GM13976 (cell line): ENCODE results near the gene PIH1D2.
"Not testable (repeated sequence)": the region's sequence is repeated elsewhere in the genome, so short reads cannot be mapped to it uniquely, and the experiment has no call there.

Experiments used
- DNase-seq: peaks from one replicate; pipeline ENCODE4 v3.0.0; 2012; ENCODE audit warnings: low spot score
- CTCF ChIP-seq: IDR thresholded peaks from 2 replicates; pipeline ENCODE4 v1.5.1; 2012; ENCODE audit warnings: borderline replicate concordance, mild to moderate bottlenecking; ENCODE audit not compliant: insufficient read depth; ENCODE audit errors: extremely low read depth, missing control alignments, control extremely low read depth
- in situ Hi-C: fragments of 300-500 bp; cut with MboI; formaldehyde crosslinking; loops from one replicate; pipeline ENCODE4 v1.12.0; 2022; ENCODE audit warnings: low sequenced_read_pairs, mixed read lengths, inconsistent platforms; ENCODE audit not compliant: unreplicated experiment

Gene PIH1D2

GRCh38 chr11:112042161-112042960, 31.5 kb downstream of the PIH1D2 start:
- DNase-seq: no peak
- in situ Hi-C loops: no loop called here
- no peak for TF ChIP-seq CTCF

- TF ChIP-seq CTCF: no peak
- no peak for DNase-seq
- in situ Hi-C loops: no loop called here
Measured at GRCh38 chr11:112037527-112037926, 36.3 kb downstream of the PIH1D2 start.

GRCh38 chr11:112033902-112034301, 39.9 kb downstream of the PIH1D2 start:
- DNase-seq: no peak
- TF ChIP-seq CTCF: no peak
- in situ Hi-C loops: no loop called here

GRCh38 chr11:112029460-112029859, 44.4 kb downstream of the PIH1D2 start:
- in situ Hi-C loops: no loop called here
- no peak for TF ChIP-seq CTCF

GRCh38 chr11:112026784-112027410, 46.9 kb downstream of the PIH1D2 start:
- in situ Hi-C loops, DNase-seq: not testable (repeated sequence)

More at GRCh38 chr11:112029460-112029859, 44.4 kb downstream of the PIH1D2 start:
- DNase-seq: no peak

- DNase-seq: peak; percentile 41
- no peak for TF ChIP-seq CTCF
- in situ Hi-C loops: no loop called here
Measured at GRCh38 chr11:112025707-112026106, 48.1 kb downstream of the PIH1D2 start.
